22Rv1 (cell line): ENCODE data around the gene CD300A.

Source experiments
- CTCF ChIP-seq: fragments of 450-650 bp; IDR thresholded peaks from 2 replicates; pipeline ENCODE4 v1.5.1; 2017; ENCODE audit warnings: mild to moderate bottlenecking
- ZFX ChIP-seq: fragments of 450-650 bp; IDR thresholded peaks from 2 replicates; pipeline ENCODE4 v1.6.1; 2017; ENCODE audit warnings: antibody characterized with exemption, borderline replicate concordance

- TF ChIP-seq CTCF (no peak), ZFX (no peak)
Observed at GRCh38 chr17:74465378-74466110, 890 bp upstream of the CD300A start.
